Hindlimb muscle (tissue), 1 donor: Measurements from ENCODE around the gene COPS4. TPM values are rescaled to one million over a fixed set of nuclear protein-coding genes. Genes with fewer than 3 reads are reported as not detected.
"Not testable (repeated sequence)": the region's sequence is repeated elsewhere in the genome, so short reads cannot be mapped to it uniquely, and the experiment has no call there.

Experiments used
- DNase-seq: peaks from one replicate; pipeline ENCODE4 v3.0.0-alpha.2; 2013
- polyA plus RNA-seq: library from polyadenylated mRNA; unstranded; fragments of 120-200 nt; gene quantifications from one replicate; pipeline ENCODE4 v1.2.1, GENCODE V29; 2013; ENCODE audit not compliant: insufficient read length

Gene COPS4
- 50.7 TPM for polyA plus RNA-seq

DNA sequence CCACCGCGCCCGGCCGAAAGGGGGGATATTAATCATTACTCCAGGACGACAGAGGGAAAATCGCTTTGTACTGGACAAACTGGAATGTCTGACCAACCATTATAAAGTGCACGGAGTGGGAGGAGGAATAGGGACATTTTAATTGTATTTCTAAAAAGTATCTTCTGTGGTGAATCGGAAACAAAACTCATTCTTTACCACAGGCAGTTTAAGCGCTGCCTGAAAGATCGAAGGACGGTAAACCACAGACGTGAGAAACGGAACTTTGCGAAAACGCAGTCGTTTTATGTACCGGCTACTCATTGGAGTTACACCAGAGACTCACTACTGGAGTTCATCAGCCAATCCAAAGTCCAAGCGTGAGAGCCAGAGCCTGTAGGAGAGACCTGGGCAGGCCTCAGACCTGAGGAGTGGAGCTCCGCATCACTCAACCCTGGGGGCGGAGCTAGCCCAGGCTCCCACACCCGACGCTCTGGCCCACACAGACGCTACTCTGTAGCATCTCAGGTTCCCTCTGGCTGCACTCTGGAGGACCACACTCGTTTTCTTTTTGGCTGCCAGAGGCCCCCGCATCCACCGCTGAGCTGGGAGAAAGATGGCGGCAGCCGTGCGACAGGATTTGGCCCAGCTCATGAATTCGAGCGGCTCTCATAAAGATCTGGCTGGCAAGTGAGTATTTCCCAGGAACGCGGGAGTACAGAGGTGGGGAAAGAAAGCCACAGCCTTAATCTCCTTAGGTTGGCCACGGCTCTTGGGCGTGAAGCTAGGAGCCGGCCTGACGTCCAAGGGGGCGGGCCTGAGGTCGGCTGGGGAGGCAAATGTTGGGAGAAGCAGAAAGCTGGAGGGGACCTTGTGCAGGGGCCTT is at the start of gene COPS4:
Gene COPS4, plus strand, starts transcription at position 554 of the 865 bp plus-strand sequence. Its CDS starts 42 bp downstream, at position 596.
- peak; percentile 99 for DNase-seq

DNA sequence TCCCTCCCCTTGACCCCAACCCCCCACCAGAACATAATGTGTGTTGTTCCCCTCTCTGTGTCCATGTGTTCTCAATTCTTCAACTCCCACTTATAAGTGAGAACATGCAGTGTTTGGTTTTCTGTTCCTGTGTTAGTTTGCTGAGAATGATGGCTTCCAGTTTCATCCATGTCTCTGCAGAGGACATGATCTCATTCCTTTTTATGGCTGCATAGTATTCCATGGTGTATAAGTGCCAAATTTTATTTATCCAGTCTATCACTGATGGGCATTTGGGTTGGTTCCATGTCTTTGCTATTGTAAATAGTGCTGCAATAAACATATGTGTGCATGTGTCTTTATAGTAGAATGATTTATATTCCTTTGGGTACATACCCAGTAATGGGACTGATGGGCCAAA is 47.5 kb upstream of the COPS4 start:
- not testable (repeated sequence) for DNase-seq

DNA sequence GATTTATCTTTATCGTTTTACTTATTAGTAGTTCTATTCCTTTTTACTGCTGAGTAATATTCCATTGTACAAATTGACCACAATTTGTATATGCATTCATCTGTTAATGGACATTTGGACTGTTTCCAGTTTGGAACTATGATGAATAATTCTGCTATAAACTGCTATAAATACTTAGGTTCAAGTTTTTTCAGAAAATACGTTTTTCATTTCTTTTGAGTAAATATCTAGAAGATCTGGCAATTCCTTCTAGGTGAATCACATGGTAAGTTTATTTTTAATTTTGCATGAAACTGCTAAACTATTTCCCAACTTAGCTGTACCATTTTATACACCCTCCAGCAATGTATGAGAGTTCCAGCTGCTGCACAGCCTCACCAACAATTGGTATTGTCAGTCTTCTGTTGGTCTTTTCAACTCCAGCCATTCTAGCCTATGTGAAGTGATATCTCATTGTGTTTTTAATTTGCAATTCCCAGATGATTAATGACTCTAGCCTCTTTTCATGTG is 46.6 kb upstream of the COPS4 start:
- no peak for DNase-seq

DNA sequence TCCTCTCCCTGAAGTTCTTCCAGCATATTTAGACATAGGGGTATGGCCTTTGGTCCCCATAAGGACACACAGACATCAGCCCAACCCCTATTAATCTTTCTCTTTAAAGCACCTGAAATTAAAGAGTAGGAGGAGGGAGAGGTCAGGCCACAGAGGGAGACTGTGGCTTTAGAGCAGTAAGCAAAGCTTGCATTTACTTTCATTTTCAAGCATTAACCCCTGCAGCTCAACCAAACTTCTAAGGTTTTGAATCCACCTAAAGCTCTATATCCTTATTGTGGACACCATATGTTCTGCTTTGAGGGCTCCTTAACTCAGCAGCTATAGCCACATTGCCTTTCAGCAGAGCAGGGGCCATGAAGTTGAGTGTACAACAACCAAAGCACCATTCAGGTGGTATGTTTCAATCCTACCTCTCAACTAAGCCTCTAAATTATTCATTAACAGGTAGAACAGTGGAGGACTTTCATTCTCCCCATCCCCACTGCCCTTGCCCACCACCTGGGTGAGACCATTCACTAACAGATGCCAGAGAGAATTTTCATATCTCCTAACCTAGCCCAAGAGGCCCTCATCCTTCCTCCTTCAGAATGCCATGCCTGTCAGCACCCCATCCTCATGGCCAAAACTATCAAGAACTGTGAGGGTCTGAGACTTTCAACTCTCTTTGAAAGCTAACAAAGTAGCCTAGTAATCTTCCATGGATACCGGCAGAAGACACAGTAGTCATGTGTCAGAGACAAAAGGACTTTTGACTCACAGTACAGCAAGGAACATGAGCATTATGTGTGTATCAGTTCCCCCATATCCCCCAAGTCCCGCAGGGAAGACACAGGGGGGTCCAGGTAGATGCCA is 45.2 kb upstream of the COPS4 start:
- DNase-seq, result no peak

DNA sequence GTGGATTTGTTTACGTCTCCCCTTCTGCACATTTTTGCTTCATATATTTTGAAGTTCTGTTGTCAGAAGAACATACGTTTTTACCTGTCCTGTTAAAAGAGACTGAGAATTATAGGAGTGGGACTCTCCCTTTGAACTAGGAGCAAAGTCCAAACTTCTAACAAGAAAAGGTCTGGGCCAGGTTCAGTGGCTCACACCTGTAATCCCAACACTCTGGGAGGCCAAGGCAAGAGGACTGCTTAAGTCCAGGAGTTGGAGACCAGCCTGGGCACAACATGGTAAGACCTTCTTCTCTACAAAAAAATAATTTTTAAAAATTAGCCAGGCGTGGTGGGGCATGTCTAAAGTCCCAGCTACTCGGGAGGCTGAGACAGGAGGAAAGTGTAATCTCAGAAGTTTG is 40.1 kb upstream of the COPS4 start:
- DNase-seq, result no peak

DNA sequence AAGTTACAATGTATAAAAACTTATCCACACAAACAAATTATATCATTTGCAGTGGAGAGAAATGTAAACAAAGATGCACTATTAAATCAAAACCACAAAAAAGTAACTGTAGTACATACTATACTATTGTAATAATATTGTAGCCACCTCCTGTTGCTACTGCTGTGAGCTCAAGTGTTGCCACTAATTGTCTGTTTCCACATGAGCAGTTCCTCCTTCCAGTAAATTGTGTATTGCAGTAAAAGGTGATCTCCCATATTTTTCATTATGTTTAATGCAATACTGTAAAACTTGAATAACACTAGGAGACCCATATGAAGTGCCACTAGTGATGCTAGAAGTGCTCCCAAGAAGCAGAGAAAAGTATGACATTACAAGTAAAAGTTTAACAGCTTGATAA is 36.1 kb upstream of the COPS4 start:
- no peak for DNase-seq

DNA sequence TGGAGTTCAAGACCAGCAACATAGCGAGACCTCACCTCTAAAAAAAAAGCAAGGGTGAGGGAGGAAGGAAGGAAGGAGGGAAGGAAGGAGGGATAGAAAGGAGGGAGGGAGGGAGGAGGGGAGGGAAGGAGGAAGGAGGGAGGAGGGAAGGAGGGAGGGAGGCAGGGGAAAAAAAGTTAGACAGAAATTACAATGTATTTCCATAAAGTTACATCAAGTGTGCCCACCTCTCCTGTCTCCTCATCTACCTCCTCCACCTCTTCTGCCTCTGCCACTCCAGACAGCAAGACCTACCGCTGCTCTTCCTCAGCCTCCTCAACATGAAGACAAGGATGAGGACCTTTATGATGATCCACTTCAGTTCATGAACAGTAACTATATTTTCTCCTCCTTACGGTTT is 32.7 kb upstream of the COPS4 start:
- DNase-seq, result no peak

DNA sequence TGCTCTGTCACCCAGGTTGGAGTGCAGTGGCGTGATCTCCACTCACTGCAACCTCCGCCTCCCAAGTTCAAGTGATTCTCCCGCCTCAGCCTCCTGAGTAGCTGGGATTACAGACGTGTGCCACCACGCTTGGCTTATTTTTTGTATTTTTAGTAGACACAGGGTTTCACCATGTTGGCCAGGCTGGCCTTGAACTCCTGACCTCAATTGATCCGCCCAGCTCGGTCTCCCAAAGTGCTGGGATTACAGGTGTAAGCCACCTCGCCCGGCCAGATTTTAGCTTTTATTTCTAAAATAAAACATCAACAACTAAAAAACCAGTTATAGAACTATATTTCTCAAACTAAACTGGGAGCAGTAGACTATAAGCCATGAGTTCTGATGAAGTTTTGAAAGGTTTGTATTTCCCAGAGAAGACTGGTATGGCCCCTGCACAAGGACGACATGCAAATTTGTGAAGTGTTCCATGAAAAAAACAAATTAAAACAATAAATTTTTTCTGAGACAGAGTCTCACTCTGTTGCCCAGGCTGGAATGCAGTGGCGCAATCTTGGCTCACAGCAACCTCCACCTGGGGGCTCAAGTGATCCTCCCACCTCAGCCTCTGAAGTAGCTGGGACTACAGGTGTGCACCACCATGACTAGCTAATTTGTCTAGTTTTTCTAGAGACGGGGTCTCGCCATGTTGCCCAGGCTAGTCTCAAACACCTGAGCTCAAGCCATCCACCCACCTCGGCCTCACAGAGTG is 31.8 kb upstream of the COPS4 start:
- DNase-seq, result not testable (repeated sequence)

DNA sequence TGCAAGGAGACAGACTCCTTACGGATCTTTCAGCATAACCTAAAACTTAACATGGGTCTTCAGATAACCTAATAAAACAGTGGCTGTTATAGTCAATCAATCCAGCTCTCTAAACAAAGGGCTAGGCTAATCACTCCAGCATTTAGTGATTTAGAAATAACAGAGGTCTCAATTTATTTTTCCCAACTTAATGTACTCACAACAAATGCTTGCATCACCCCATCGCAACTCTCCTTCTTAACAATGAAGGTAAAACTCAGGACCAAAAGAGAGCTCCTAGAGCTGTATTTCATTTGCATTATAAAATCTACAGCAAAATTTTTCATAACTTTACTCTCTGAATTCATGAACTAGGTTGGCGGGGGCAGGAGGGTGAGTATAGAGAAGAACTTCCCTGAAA is 25.5 kb upstream of the COPS4 start:
- no peak for DNase-seq

DNA sequence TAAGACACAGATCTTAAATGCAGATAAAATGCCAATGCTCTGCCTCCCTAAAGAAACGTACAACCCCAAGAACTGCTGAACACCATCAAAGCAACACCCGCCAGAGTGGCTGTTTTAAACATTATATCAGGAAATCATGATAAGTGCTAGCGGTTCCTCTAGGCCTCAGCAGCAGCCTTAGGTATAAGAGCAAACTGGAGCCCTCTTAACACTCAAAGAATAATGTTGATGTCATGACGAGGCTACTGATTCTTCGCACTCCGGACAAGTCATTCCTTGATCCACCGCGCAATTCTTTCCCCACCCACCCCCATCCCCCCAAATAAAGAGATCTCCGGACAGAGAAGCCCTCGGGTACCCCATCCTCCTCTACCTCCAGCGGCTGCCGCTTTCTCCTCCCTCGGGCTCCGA is 24.9 kb upstream of the COPS4 start:
- peak; percentile 19 for DNase-seq

DNA sequence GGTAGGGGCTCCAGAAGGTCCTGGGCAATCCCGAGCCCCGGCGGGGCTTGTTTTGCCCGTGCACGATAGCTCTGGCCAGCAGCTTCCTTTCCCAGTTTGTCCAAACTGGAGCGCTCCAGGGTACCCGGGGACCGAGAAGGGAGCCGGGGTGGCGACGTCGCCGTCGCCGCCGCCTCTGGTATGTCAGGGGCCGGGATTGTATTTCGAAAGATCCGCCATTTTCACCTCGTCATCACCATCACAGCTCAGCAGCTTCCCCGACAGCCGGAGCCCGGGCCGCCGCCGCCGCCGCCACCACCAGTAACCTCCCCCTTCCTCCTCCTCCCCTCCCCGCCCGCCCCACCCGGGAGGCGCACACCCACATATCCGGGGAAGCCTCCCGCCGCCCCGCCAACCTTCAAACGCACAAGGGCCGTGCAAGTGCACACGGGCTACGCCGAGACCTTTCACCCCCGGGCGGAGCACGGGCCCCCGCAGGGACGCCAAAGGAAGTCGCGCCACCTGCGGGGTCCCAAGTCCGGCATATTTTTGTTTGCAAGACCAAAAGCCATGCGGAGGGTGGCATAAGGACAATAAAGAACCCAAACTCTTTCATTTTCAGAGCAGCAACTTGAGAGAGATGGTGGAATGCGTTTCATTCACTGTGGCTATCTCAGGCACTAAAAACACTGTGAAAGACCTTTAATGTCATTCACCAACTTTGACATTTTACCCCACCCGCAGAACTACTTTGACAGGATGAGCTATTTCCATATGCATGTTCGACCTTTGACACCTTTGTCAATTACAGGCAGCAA is 24.3 kb upstream of the COPS4 start, which contains the start of gene LIN54:
Gene LIN54, minus strand, starts transcription at position 302 of the 797 bp plus-strand sequence. CDS start 25,979 bp downstream, outside the sequence.
- DNase-seq, result peak; percentile 51

DNA sequence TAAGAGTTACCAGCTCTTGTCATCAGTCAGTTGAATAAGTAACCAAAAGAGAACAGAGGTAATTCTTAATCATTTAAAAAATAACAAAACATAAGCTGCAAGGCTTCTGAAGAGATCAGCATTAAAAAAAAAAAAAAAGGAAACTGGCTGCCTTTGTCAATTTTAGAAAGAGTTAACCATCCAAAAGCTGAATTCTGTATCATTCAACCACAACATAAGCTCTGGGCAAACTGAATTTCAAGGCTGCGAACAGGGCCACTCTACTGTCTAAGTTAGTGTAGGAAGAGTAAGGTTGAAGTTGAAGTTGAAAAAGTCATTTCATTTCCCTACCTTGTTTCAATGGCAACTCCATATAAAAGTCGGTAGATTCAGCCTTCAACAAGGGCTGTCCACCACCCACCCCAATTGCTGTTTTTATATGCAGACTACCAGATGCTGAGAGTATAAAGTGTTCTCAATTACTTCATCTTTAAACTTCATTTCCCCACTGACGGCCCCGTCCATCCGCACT is 23.2 kb upstream of the COPS4 start:
- DNase-seq, result no peak

DNA sequence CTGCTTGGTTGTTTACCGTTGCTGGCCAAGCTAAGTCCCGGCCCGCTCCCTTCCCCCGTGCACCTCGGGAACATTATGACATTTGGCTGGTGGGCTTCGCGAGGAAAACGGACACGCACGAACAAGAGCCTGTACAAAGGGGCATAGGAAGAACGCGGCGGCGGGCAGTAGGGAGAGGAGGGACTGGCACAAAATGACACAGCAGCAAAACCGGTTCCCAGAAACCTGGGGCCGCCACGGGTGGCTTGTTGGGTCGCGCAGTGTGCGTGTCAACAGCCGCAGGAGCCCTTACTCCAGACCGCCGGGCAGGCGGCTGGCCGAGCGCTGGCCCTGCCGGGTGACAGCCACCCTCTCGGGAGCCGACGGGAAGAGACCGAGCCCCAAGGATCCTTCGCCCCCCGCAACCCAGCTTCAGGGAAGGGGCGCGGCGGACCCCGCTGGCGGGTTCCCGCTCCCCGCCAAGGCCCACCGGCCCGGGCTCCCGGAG is 22.7 kb upstream of the COPS4 start:
- DNase-seq, result peak; percentile 24

DNA sequence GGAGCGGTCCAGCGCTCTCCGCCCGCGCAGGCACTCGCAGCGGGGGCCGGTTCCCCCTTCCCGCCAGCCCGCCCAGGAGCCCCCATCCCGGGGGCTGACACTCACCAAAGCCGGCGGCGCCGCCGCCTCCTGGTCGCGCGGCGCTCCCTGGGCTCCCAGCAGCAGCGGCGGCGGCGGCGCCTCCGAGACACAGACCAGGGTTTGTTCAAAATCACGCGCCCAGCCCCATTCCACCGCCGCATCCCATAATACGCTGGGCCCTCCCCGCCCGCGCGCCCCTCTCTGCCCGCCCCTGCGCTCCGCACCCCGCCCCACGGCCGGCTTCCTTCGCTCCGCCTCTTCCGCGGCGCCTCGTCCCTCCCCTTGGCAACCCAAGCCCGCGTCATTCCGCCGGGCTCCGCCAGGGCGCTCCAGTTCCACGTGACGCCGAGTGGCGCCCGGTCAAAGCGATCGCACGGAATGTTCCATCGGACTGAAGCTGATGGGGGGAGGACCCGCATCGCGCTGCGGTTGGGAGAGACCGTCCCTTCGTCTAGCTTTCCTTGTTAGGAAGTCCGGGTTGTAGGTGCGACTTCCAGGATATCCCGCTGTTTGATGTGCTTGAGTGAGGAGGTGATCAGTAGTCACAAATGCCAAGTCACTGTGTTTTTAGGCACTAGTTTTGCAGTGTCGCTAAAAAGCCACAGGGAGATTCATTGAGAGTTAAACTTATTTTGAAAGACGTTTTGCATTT is 22.1 kb upstream of the COPS4 start:
- DNase-seq, result peak; percentile 99

DNA sequence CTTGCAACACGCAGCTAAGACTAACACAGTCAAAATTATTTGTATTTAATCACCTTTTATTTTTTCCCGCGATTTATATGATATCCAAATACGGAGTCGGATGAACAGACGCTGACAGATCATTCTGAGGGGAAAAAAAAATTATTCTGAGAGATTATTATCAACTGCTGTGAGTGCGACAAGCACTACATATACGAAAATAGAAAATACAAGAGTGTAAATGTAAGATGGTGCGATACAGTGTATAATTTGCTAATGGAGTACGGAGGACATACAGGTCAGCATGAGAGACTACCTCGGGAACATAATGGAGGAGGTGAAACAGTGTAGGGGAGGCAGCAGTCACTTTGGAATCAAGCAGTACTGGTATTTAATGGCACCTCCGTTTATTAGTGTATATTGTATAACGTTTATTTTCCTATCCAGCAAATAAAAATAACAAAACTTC is 21.5 kb upstream of the COPS4 start:
- DNase-seq, result no peak

DNA sequence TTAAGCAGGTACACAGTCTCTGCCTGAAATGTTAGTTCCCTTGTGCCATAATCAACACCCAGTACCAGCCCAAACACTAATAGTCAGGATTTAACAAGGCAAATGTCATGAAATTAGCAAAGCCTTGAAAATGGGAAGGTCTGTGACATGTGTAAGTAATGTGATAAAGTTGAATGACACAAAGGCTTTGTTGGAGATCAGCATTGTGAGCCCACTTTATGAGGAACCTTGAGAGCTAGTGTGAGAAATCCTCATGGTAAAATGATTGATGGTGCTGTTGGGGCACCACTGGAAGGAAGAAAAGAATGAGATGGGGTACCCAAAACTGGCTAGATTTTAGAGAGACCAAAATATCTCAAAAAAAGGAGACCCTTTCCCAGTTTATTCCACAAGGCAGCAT is 21.1 kb upstream of the COPS4 start:
- DNase-seq, result no peak

DNA sequence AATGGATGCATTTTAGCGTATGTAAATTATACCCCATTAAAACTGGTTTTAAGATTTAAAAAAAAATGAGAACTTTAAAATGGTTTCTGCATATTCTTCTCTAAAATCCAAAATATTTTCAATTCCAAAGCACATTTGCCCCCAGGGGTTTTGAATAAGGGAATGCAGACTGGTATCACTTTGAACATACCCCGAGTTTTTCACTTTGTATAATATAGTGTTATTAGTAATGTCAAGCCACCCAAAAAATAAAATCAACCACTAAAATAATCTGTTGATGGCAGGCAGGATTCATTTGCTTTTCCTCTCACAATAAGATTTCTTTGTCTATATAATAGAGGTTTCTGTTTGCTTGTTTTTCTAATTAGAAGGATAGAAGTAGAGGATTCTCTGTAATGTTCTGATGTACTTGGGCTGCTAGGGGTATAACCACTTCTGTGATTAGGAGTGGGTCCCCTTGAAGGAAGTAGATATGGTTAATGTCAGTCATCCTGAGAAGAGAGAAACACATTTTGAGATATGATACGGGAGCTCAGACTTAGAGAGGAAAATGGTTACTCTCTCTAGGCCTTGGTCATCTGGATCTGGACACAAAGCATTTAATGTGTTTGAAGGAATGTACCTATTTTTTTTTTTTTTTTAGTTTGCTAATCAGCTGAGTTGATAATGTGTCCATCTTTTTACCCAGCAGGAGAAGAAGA is 15.0 kb upstream of the COPS4 start:
- no peak for DNase-seq

DNA sequence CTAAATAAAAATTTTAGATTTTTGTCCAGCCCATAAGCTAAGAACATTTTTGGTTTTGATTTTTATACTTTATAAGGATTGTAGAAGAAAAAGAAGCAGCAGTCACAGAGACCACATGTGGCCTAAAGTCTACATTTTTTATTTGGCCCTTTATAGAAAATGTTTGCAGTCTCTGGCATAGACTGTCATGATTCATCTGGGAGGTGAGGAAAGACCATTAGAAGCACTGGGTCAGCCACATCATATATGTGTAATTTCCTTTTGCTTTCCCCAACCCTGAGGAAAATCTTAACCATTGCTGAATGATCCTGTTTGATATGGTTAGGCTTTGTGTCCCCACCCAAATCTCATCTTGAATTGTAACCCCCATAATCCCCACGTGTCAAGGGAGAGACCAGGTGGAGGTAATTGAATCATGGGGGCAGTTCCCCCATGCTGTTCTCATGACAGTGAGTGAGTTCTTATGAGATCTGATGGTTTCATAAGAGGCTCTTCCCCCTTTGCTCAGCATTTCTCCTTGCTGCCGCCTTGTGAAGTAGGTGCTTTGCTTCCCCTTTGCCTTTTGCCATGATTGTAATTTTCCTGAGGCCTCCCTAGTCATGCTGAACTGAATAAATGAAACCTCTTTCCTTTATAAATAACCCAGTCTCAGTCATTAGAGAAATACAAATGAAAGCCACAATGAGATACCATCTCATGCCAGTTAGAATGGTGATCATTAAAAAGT is 12.1 kb upstream of the COPS4 start:
- no peak for DNase-seq

DNA sequence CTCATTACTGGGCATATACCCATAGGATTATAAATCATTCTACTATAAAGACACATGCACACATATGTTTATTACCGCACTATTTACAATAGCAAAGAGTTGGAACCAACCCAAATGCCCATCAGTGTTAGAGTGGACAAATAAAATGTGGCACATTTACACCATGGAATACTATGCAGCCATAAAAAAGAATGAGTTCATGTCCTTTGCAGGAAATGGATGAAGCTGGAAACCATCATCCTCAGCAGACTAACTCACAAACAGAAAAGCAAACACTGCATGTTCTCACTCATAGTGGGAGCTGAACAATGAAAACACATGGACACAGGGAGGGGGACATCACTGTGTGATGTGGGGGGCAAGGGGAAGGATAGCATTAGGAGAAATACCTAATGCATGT is 11.4 kb upstream of the COPS4 start:
- not testable (repeated sequence) for DNase-seq
